Brain microvascular endothelial cell (primary cell): ENCODE data around the gene DNAH6.
A peak's percentile ranks its signal among the peaks of the same experiment; 100 is the strongest.

Experiments
- DNase-seq: peaks from one replicate; pipeline ENCODE4 v3.0.0-alpha.2; 2020
- H3K27ac ChIP-seq: fragments of 250-450 bp; sonication (Bioruptor Pico); 2 replicates; pipeline ENCODE4 v1.5.1; 2020; ENCODE audit warnings: mild to moderate bottlenecking, moderate library complexity
- H3K27me3 ChIP-seq: fragments of 250-450 bp; sonication (Bioruptor Pico); replicated peaks from 2 replicates; pipeline ENCODE4 v1.5.1; 2020; ENCODE audit warnings: mild to moderate bottlenecking
- H3K36me3 ChIP-seq: fragments of 250-450 bp; sonication (Bioruptor Pico); replicated peaks from 2 replicates; pipeline ENCODE4 v1.5.1; 2020; ENCODE audit warnings: mild to moderate bottlenecking
- H3K4me3 ChIP-seq: 2 replicates; pipeline ENCODE4 v1.5.1; 2011; ENCODE audit warnings: low read depth, mild to moderate bottlenecking, control low read depth, low read length, moderate library complexity
- CTCF ChIP-seq: IDR thresholded peaks from 2 replicates; pipeline ENCODE4 v1.5.1; 2011; ENCODE audit warnings: low read depth, mild to moderate bottlenecking, moderate library complexity, low read length, control low read depth, inconsistent platforms; ENCODE audit errors: missing control alignments
- in situ Hi-C: cut with HindIII; loops from 2 replicates; pipeline ENCODE4 v1.10.0; 2017; ENCODE audit warnings: low sequenced_read_pairs, low pct_ligation_motif_present

DNAH6 gene

DNA sequence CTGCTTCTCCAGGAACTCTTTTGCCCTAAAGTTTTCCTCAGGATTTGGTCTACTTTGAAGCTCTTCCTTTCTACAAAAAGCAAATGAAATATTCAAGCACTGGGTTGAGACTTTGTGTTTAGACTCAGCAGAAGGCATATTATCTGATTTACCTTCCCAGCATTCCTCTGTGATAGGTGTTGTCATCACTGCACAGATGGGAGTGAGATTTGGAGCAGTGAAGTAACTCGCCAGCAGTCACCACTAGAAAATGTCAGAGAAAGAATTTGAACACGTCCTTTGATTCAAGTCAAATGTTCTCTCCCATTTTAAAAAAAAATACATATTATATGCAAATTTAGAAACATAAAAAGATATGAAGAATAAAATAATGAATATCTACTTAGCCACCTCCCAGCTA lies 112.2 kb downstream of the DNAH6 start:
- in situ Hi-C loops, result no loop called here
- Histone ChIP-seq H3K27ac (no peak overlapping the region), H3K36me3 (no peaks in the 10 kb centered on the region), H3K4me3 (no peak overlapping the region), H3K27me3 (no peaks in the 10 kb centered on the region)
- TF ChIP-seq CTCF, result no peak
- DNase-seq, result no peak

DNA sequence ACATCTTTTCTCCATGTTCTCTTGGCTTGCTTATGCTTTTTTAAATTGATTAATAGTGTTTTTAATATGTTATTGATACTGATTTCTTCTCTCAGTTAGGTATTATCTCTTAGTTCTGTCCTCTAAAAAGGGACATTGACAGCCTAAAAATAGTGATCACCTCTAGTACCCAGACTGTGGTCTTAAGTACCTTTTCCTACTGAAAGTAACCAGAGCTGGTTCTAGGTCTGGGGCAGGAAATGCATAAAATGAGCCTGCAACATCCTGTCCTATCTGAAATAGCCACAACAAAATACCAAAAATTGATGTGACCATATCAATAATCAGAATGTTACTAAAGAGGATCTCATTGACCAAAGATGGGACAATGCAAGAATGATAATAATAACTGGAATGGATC lies 113.3 kb downstream of the DNAH6 start:
- in situ Hi-C loops, result no loop called here
- H3K27ac ChIP-seq, result no peak overlapping the region
- no peak for TF ChIP-seq CTCF
- no peak overlapping the region for H3K4me3 ChIP-seq
- H3K27me3 ChIP-seq, result no peaks in the 10 kb centered on the region
- no peak for DNase-seq
- no peaks in the 10 kb centered on the region for H3K36me3 ChIP-seq

DNA sequence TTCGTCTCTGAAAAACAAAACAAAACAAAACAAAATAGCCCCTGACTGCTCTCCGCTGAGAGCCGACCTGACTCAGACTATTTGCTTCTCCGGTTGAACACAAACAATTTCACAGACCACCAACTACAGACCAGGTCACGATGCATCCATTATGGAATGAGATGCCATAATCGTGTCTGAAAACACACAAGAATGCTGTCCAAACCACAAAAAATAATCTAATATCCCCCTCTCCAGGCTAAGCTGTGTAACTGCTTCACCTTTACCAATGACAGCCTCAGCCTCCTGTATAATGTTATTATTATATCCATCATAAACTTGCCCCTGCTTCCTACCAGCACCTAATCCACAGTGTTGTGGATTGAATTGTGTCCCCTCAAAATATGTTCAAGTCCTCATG lies 114.7 kb downstream of the DNAH6 start:
- in situ Hi-C loops, result no loop called here
- H3K27me3 ChIP-seq, result no peaks in the 10 kb centered on the region
- no peaks in the 10 kb centered on the region for H3K36me3 ChIP-seq
- no peak overlapping the region for H3K27ac ChIP-seq
- peak; percentile 34 for DNase-seq
- peak; percentile 71 for TF ChIP-seq CTCF
- no peak overlapping the region for H3K4me3 ChIP-seq

DNA sequence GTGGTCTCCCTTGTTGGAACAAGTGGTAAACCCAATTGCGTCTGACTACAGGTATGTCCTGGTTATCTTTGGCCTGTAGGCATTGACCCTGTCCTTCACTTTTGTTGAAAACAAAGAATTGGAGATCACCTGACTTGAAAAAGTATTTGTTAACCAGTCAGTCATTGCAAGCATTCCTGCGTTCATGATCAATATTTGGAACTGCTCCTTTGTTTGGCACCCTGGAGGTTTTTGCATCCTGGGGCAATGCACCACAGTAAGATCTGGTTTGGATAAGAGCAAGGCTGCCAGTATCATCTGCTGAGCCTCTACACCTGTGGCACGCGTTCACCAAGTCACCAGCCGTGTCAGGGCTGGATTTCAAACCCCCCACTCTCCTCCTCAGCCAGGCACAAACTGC lies 115.7 kb downstream of the DNAH6 start:
- in situ Hi-C loops, result no loop called here
- DNase-seq, result no peak
- H3K27ac ChIP-seq, result no peak overlapping the region
- no peak overlapping the region for H3K4me3 ChIP-seq
- no peaks in the 10 kb centered on the region for H3K27me3 ChIP-seq
- H3K36me3 ChIP-seq, result no peaks in the 10 kb centered on the region
- TF ChIP-seq CTCF, result no peak

DNA sequence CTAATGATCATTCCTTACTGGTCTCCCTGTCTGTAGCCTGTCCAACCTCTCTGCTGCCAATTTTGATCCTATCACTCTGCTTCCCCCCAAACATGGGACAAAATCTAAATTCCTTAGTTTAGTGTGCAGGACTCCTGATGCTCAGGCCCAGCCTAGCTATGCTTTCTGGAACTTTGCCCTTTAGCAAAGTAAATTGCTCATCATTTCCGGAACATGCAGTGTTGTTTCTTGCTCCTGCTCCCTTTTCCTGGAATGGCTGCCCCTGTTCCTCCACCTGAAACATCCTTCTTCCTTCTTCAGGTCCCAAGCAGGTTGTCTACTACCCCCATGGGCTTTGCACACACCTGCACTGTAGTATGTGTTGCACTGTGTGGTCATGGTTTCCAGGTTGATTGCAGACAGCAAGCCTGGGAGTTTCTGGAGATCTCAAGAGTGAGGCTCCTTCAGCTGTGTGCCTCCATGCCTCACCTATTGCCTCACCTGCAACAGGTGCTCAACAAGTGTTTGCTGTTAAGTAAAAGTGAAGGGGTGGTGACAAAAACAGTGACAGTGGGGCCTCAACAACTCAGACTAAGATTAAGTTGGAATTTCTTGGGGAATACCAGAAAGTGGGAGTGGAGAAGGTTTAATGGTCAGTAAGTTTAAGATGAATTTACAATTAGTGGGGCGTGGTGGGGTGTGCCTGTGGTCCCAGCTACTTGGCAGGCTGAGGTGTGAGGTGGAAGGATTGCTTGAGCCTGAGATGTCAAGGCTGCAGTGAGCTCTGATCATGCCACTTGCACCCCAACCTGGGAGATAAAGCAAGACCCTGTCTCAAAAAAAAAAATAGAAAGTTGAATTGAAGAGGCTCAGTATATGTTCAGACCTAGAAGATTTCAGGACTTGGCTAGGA lies 120.0 kb downstream of the DNAH6 start:
- in situ Hi-C loops, result no loop called here
- Histone ChIP-seq H3K4me3 (no peak overlapping the region), H3K36me3 (no peaks in the 10 kb centered on the region), H3K27me3 (no peaks in the 10 kb centered on the region), H3K27ac (no peak overlapping the region)
- TF ChIP-seq CTCF, result no peak
- no peak for DNase-seq

DNA sequence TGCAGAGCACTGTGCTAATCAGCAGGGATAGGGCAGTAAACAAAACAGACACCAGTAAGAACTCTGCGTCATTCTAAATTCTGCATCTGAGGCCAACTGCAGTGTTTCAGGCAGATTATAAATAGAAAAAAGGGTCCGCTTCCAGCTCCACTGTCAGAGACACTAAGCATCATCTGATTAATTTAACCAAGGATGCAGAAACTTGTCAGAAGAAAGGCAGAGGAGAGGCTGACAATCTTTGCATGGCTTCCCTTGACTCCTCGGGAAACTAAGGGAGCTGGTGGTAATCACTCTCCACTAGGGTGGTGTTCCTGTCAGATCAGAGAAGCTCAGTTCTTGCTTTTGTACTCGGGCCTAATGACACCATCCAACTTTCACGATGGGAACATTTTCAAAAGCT lies 123.5 kb downstream of the DNAH6 start:
- TF ChIP-seq CTCF, result no peak
- Histone ChIP-seq H3K4me3 (no peak overlapping the region), H3K27ac (no peak overlapping the region), H3K27me3 (no peaks in the 10 kb centered on the region), H3K36me3 (no peaks in the 10 kb centered on the region)
- in situ Hi-C loops, result no loop called here
- DNase-seq, result no peak
